Suprapubic skin (tissue), 4 donors: ENCODE data around the gene ALOX15. TPM values are rescaled to one million over a fixed set of nuclear protein-coding genes. Genes with fewer than 3 reads are reported as not detected.

Experiments used
- DNase-seq, 2 donors: peaks; one replicate each; pipeline ENCODE4 v3.0.0-alpha.2; 2019; ENCODE audit warnings: low spot score in 2 of 2
- H3K27ac ChIP-seq: fragments of 200-600 bp; sonication (generic); one replicate; pipeline ENCODE4 v1.5.1; 2019
- H3K27me3 ChIP-seq: fragments of 200-600 bp; sonication (generic); one replicate; pipeline ENCODE4 v1.5.1; 2019
- H3K36me3 ChIP-seq: fragments of 200-600 bp; sonication (generic); one replicate; pipeline ENCODE4 v1.5.1; 2019
- H3K4me1 ChIP-seq: fragments of 200-600 bp; sonication (generic); one replicate; pipeline ENCODE4 v1.5.1; 2019
- H3K4me3 ChIP-seq: fragments of 200-600 bp; sonication (generic); one replicate; pipeline ENCODE4 v1.5.1; 2019; ENCODE audit warnings: mild to moderate bottlenecking
- H3K9me3 ChIP-seq: fragments of 200-600 bp; sonication (generic); one replicate; pipeline ENCODE4 v1.5.1; 2019
- CTCF ChIP-seq, 2 donors: fragments of 200-600 bp in 1 of 2; fragments of 450-650 bp in 1 of 2; sonication (generic) in 1 of 2; IDR thresholded peaks; one replicate each; pipeline ENCODE4 v1.5.1; 2016 to 2019; ENCODE audit warnings: antibody characterized with exemption in 2 of 2, mild to moderate bottlenecking in 1 of 2, moderate library complexity in 1 of 2
- EP300 ChIP-seq: sonication (generic); formaldehyde crosslinking; IDR thresholded peaks from one replicate; pipeline ENCODE4 v1.6.1; 2017; ENCODE audit warnings: antibody characterized with exemption
- POLR2A ChIP-seq, 2 donors: fragments of 450-650 bp; IDR thresholded peaks; one replicate each; pipeline ENCODE4 v1.6.1; 2017; ENCODE audit warnings: antibody characterized with exemption in 2 of 2, mild to moderate bottlenecking in 2 of 2, moderate library complexity in 2 of 2
- POLR2AphosphoS5 ChIP-seq, 3 donors: sonication (generic); formaldehyde crosslinking; IDR thresholded peaks; one replicate each; pipeline ENCODE4 v1.6.1; 2017; ENCODE audit warnings: antibody characterized with exemption in 3 of 3
- WGBS: methylation state at CpG from one replicate; pipeline ENCODE4 v1.1.5; 2018; 5-methylcytosine and 5-hydroxymethylcytosine counted together
- total RNA-seq, 4 donors: library from RNA; depleted of rRNA; stranded (reverse); fragments of >200 nt; gene quantifications; one replicate each; pipeline ENCODE4 v1.1.0, GENCODE V29; 2016

The ALOX15 gene
- total RNA-seq, 4 donors from 2014 or later, result 0.15 to 1.5 (median 0.36) TPM

GRCh38 chr17:4622375-4622774 lies 19.1 kb downstream of the ALOX15 start:
- WGBS, result 97% methylated on average over 1 of the region's 1 CpG
- no peak for TF ChIP-seq POLR2AphosphoS5 (IDR thresholded peaks at IDR 0.05)
- TF ChIP-seq EP300, result no peak
- no peak for TF ChIP-seq CTCF (IDR thresholded peaks at IDR 0.05)
- TF ChIP-seq POLR2A (IDR thresholded peaks at IDR 0.05), result no peak

GRCh38 chr17:4620531-4621101 lies 20.9 kb downstream of the ALOX15 start:
- H3K4me1 ChIP-seq, result peaks cover 4% of the 10 kb centered on the region
- DNase-seq, result no peak
- TF ChIP-seq POLR2AphosphoS5 (IDR thresholded peaks at IDR 0.05), result no peak
- TF ChIP-seq CTCF (IDR thresholded peaks at IDR 0.05), result no peak
- no peak for TF ChIP-seq EP300
- no peak for TF ChIP-seq POLR2A (IDR thresholded peaks at IDR 0.05)
- H3K36me3 ChIP-seq, result no peaks in the 10 kb centered on the region
- H3K4me3 ChIP-seq, result no peak overlapping the region
- peaks cover 13% of the 10 kb centered on the region for H3K27me3 ChIP-seq
- no peak overlapping the region for H3K27ac ChIP-seq
- no peaks in the 10 kb centered on the region for H3K9me3 ChIP-seq
- 90% methylated on average over 4 of the region's 4 CpGs for whole genome bisulfite sequencing

More at GRCh38 chr17:4622375-4622774, 19.1 kb downstream of the ALOX15 start:
- no peak for DNase-seq
- Histone ChIP-seq H3K27ac (no peak overlapping the region), H3K9me3 (no peaks in the 10 kb centered on the region), H3K4me1 (peaks cover 6% of the 10 kb centered on the region), H3K4me3 (no peak overlapping the region), H3K27me3 (peaks cover 10% of the 10 kb centered on the region), H3K36me3 (no peaks in the 10 kb centered on the region)

- H3K27ac ChIP-seq, result no peak overlapping the region
- no peak for DNase-seq
- H3K9me3 ChIP-seq, result no peaks in the 10 kb centered on the region
- H3K4me3 ChIP-seq, result no peak overlapping the region
- H3K4me1 ChIP-seq, result no peaks in the 10 kb centered on the region
- H3K27me3 ChIP-seq, result peaks cover 13% of the 10 kb centered on the region
- TF ChIP-seq POLR2AphosphoS5 (IDR thresholded peaks at IDR 0.05), result no peak
- WGBS, result 52% methylated on average over 15 of the region's 15 CpGs
- no peaks in the 10 kb centered on the region for H3K36me3 ChIP-seq
Observed at GRCh38 chr17:4617590-4618351, 23.7 kb downstream of the ALOX15 start.

GRCh38 chr17:4617090-4617489 lies 24.4 kb downstream of the ALOX15 start:
- DNase-seq, result no peak
- TF ChIP-seq EP300 (no peak), POLR2A (IDR thresholded peaks at IDR 0.05) (no peak), POLR2AphosphoS5 (IDR thresholded peaks at IDR 0.05) (no peak), CTCF (IDR thresholded peaks at IDR 0.05) (no peak)
- H3K4me3 ChIP-seq, result no peak overlapping the region
- 80% methylated on average over 16 of the region's 17 CpGs for WGBS
- no peaks in the 10 kb centered on the region for H3K4me1 ChIP-seq
- peaks cover 13% of the 10 kb centered on the region for H3K27me3 ChIP-seq
- no peak overlapping the region for H3K27ac ChIP-seq
- H3K9me3 ChIP-seq, result no peaks in the 10 kb centered on the region
- H3K36me3 ChIP-seq, result no peaks in the 10 kb centered on the region

- Histone ChIP-seq H3K27ac (no peak overlapping the region), H3K27me3 (peaks cover 13% of the 10 kb centered on the region), H3K9me3 (no peaks in the 10 kb centered on the region), H3K4me1 (no peaks in the 10 kb centered on the region), H3K4me3 (no peak overlapping the region), H3K36me3 (no peaks in the 10 kb centered on the region)
- WGBS, result 76% methylated on average over 9 of the region's 9 CpGs
- DNase-seq, result no peak
- TF ChIP-seq CTCF (IDR thresholded peaks at IDR 0.05) (no peak), POLR2A (IDR thresholded peaks at IDR 0.05) (no peak), EP300 (no peak), POLR2AphosphoS5 (IDR thresholded peaks at IDR 0.05) (no peak)
Observed at GRCh38 chr17:4616476-4616875, 25.0 kb downstream of the ALOX15 start.
